A549 (cell line): ENCODE measurements around the gene DMRT2. TPM values are rescaled to one million over a fixed set of nuclear protein-coding genes. Genes with fewer than 3 reads are reported as not detected.

Experiments
- ATAC-seq, 2 experiments: fragments of 200-7000 bp in 1 of 2; fragments of >200 bp in 1 of 2; cut with Nextera tagmentation in 1 of 2; cut with Tn5 transposase in 1 of 2; 3 replicates each; pipeline versions ENCODE4 v1.8.0 to v1.9.1; 2018 to 2020; ENCODE audit warnings: mild to moderate bottlenecking in 1 of 2, moderate library complexity in 1 of 2
- CTCF ChIA-PET: fragments of 300-600 bp; sonication (Branson Sonifier 250); formaldehyde crosslinking; extraction: SDS; loops from one replicate; lab custom pipeline; 2021; ENCODE audit warnings: antibody characterized with exemption, inconsistent platforms; lab: Yijun Ruan, JAX
- POLR2A ChIA-PET: fragments of 350-600 bp; formaldehyde crosslinking; extraction: SDS; loops from one replicate; lab custom pipeline; 2021; ENCODE audit warnings: antibody characterized with exemption, inconsistent platforms; lab: Yijun Ruan, JAX
- DNase-seq, 2 experiments: peaks; one replicate each; pipeline versions ENCODE4 v3.0.0 to v3.0.0-alpha.2; 2011 to 2016; ENCODE audit warnings: low read depth in 1 of 2, low spot score in 1 of 2
- FAIRE-seq: peaks from 2 replicates; lab custom pipeline; 2011; peaks lifted over from hg19 to GRCh38; lab: Jason Lieb, UNC
- H3K27ac ChIP-seq, 2 experiments: fragments of >200 bp; sonication (Bioruptor Twin); formaldehyde crosslinking; 3 replicates each; pipeline ENCODE4 v1.5.1; 2016 to 2017
- H3K4me1 ChIP-seq: fragments of >200 bp; sonication (Bioruptor Twin); formaldehyde crosslinking; 3 replicates; pipeline ENCODE4 v1.6.1; 2016
- H3K4me2 ChIP-seq: fragments of >200 bp; sonication (Bioruptor Twin); formaldehyde crosslinking; 3 replicates; pipeline ENCODE4 v1.6.1; 2016
- H3K4me3 ChIP-seq: fragments of >200 bp; sonication (Bioruptor Twin); formaldehyde crosslinking; 3 replicates; pipeline ENCODE4 v1.5.1; 2016
- H3K9me3 ChIP-seq: fragments of >200 bp; sonication (Bioruptor Twin); formaldehyde crosslinking; 3 replicates; pipeline ENCODE4 v1.6.1; 2016
- BCL3 ChIP-seq: fragments of >200 bp; sonication (Bioruptor Twin); formaldehyde crosslinking; IDR thresholded peaks from 3 replicates; pipeline ENCODE4 v1.6.1; 2016
- CEBPB ChIP-seq, 2 experiments: fragments of >200 bp in 1 of 2; sonication (Bioruptor Twin) in 1 of 2; formaldehyde crosslinking in 1 of 2; IDR thresholded peaks; 2 replicates each; pipeline ENCODE4 v1.6.1; 2012 to 2016
- CHD2 ChIP-seq: fragments of 150-350 bp; IDR thresholded peaks from 2 replicates; pipeline ENCODE4 v1.6.1; 2014; ENCODE audit warnings: low read length; ENCODE audit not compliant: partially characterized antibody
- CTCF ChIP-seq: fragments of >200 bp; sonication (Bioruptor Twin); formaldehyde crosslinking; IDR thresholded peaks from 3 replicates; pipeline ENCODE4 v1.5.1; 2016
- EHMT2 ChIP-seq: fragments of 200-600 bp; sonication (generic); IDR thresholded peaks from 2 replicates; pipeline ENCODE4 v1.6.1; 2016; ENCODE audit warnings: antibody characterized with exemption, low read depth, mild to moderate bottlenecking, moderate library complexity
- FOSB ChIP-seq: fragments of 250-450 bp; sonication (Bioruptor Pico); IDR thresholded peaks from 2 replicates; pipeline ENCODE4 v1.5.0; 2020; ENCODE audit warnings: mild to moderate bottlenecking, moderate library complexity
- KDM5A ChIP-seq: fragments of 200-600 bp; sonication (generic); IDR thresholded peaks from 2 replicates; pipeline ENCODE4 v1.6.1; 2016; ENCODE audit warnings: antibody characterized with exemption, mild to moderate bottlenecking
- MAFK ChIP-seq: fragments of 450-650 bp; IDR thresholded peaks from 2 replicates; pipeline ENCODE4 v1.6.1; 2014; ENCODE audit not compliant: partially characterized antibody
- MAZ ChIP-seq: fragments of 150-350 bp; IDR thresholded peaks from 2 replicates; pipeline ENCODE4 v1.6.1; 2014; ENCODE audit warnings: antibody characterized with exemption, low read depth, low read length, borderline replicate concordance
- NFE2L2 ChIP-seq: fragments of 150-350 bp; conservative IDR thresholded peaks from 2 replicates; pipeline ENCODE4 v1.6.1; 2014; ENCODE audit warnings: low read length
- PBX3 ChIP-seq: IDR thresholded peaks from 2 replicates; pipeline ENCODE4 v1.6.1; 2012
- RAD21 ChIP-seq, 2 experiments: fragments of >200 bp in 1 of 2; sonication (Bioruptor Twin) in 1 of 2; formaldehyde crosslinking in 1 of 2; IDR thresholded peaks in 1 of 2; conservative IDR thresholded peaks in 1 of 2; 2 replicates in 1 of 2; 3 replicates in 1 of 2; pipeline ENCODE4 v1.6.1; 2012 to 2018; ENCODE audit warnings: inconsistent platforms in 1 of 2
- REST ChIP-seq: fragments of 200-600 bp; sonication (generic); IDR thresholded peaks from 2 replicates; pipeline ENCODE4 v1.6.1; 2016; ENCODE audit warnings: antibody characterized with exemption, mild to moderate bottlenecking, moderate library complexity
- RFX5 ChIP-seq: fragments of 450-650 bp; IDR thresholded peaks from 2 replicates; pipeline ENCODE4 v1.7.1; 2014; ENCODE audit warnings: antibody characterized with exemption, mild to moderate bottlenecking, moderate library complexity
- SMC3 ChIP-seq: fragments of >200 bp; sonication (Bioruptor Twin); formaldehyde crosslinking; IDR thresholded peaks from 3 replicates; pipeline ENCODE4 v1.6.1; 2018; ENCODE audit warnings: inconsistent platforms
- USF2 ChIP-seq: fragments of 450-650 bp; IDR thresholded peaks from 2 replicates; pipeline ENCODE4 v1.6.1; 2014; ENCODE audit warnings: antibody characterized with exemption
- ZFP36 ChIP-seq: fragments of 450-650 bp; IDR thresholded peaks from 2 replicates; pipeline ENCODE4 v1.6.1; 2014; ENCODE audit warnings: borderline replicate concordance; ENCODE audit not compliant: partially characterized antibody
- WGBS: methylation state at CpG from one replicate; pipeline ENCODE4 v1.1.6; 2017; ENCODE audit errors: missing lambda C conversion rate; 5-methylcytosine and 5-hydroxymethylcytosine counted together
- polyA plus RNA-seq, 4 experiments: library from polyadenylated mRNA; depleted of rRNA in 3 of 4; stranded (reverse); fragments of >200 nt; fragmentation: RNase III in 1 of 4; extraction: RNeasy Plus Mini Kit Qiagen cat#74134 plus additional on column Dnase treatment in 1 of 4; gene quantifications; 2 replicates in 3 of 4; 3 replicates in 1 of 4; pipeline ENCODE4 v1.2.3, GENCODE V29; 2011 to 2017

DMRT2 gene
- polyA plus RNA-seq, 2 of the 4 experiments (the other 2 are of a cell fraction), result 0.06 TPM; not detected in 1

GRCh38 chr9:1005043-1005667 lies 45.0 kb upstream of the DMRT2 start:
- ChIA-PET CTCF (interaction anchor here (0.6 to 6.4 kb wide), 19 partner anchors 9 to 658 kb away, joined by 3 to 54 read pairs (median 4); partner anchors contain the start of gene DMRT3), POLR2A (no interaction called here)
- peaks cover under 1% of the 10 kb centered on the region; the same call in 1 of the 3 replicates for H3K9me3 ChIP-seq
- peak; percentile 67 to 72; a peak in 4 of 6 replicates for ATAC-seq
- TF ChIP-seq KDM5A (no peak), NFE2L2 (0 out of 2 replicates have a peak, but pooled peaks have one; percentile 23), FOSB (CRISPR knock-in tag) (no peak), SMC3 (no peak; the same call in 2 of the 3 replicates), MAZ (no peak), REST (no peak), CTCF (peak; percentile 54), RFX5 (no peak), PBX3 (no peak), MAFK (peak; percentile 43), CEBPB (IDR thresholded peaks at IDR 0.05) (no peak), RAD21 (conservative IDR thresholded peaks at IDR 0.05 in 1 of 2, IDR thresholded peaks at IDR 0.05 in 1 of 2) (peak; percentile 52 to 55)
- TF ChIP-seq, all 56 proteins: peak for 4
- DNase-seq, result peak; percentile 25 to 67
- no peak for FAIRE-seq
- H3K4me3 ChIP-seq, result no peak overlapping the region
- 33% methylated on average over 10 of the region's 10 CpGs for WGBS
- 0 out of 3 replicates have a peak, but pooled peaks cover 3% of the 10 kb centered on the region for H3K4me1 ChIP-seq
- H3K4me2 ChIP-seq, result no peak overlapping the region
- no peak overlapping the region for H3K27ac ChIP-seq

- TF ChIP-seq USF2 (no peak), BCL3 (no peak), ZFP36 (no peak), CHD2 (no peak), NFE2L2 (no peak), EHMT2 (no peak)
- no peaks in the 10 kb centered on the region for H3K9me3 ChIP-seq
- DNase-seq (no peak), FAIRE-seq (no peak), ATAC-seq (no peak)
- ChIA-PET CTCF (interaction anchor here (1.0 kb wide), 1 partner anchor 114 kb away, joined by 3 read pairs; no protein-coding TSS in a partner anchor), POLR2A (no interaction called here)
- no peak overlapping the region for H3K27ac ChIP-seq
- H3K4me3 ChIP-seq, result no peak overlapping the region
- 61% methylated on average over 3 of the region's 3 CpGs for WGBS
- H3K4me1 ChIP-seq, result 0 out of 3 replicates have a peak, but pooled peaks cover 3% of the 10 kb centered on the region
- no peak overlapping the region for H3K4me2 ChIP-seq
Measured at GRCh38 chr9:1007312-1007711, 42.8 kb upstream of the DMRT2 start.
